ENCODE data around the gene KIF26B.

Gene KIF26B

DNA sequence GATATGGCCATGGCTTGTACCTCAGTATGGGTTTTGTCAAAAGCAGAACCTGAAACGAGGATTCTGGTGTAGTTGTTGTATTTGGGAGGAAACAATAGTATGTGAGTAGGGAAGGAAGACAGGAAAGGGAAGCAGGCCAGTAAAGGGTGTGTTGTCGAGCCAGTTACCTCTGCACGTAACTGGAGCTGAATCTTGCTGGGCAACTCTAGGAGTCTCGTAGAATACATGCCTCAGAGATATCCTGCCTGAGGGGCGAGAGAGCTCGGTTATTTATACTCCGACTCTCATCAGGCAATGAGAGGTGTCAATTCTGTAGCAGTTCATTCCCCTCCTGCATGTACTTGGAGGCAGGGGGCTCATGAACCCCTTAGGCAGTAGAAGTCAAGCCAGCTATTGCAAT, 45.9 kb upstream of the KIF26B start:
- ATAC-seq: no peak
- no peak for TF ChIP-seq ISL1 (CRISPR knock-in tag; IDR thresholded peaks at IDR 0.05)

DNA sequence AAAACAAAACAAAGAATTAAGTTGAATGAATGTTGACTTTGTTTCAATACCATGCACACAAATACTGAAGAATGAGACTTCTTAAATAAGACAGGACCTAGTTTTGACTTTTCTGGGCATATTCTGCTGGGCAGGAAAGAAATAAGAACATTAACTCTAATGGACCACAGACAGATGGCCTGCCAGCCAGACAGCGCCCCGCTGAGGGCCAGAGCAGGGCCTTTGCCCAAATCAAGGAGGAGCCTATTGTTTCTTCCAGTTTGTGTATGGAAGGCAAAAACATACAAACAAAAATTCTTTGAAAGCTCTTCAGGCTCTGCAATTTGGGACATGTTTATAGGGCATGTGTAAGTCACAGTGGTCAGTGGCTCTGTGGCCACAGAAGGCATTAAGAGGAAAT, 44.4 kb upstream of the KIF26B start:
- ATAC-seq: no peak
- TF ChIP-seq GLIS3 (CRISPR knock-in tag; IDR thresholded peaks at IDR 0.05): no peak
- TF ChIP-seq ESRRG (CRISPR knock-in tag; IDR thresholded peaks at IDR 0.05): no peak
- no peak for TF ChIP-seq TCF4 (CRISPR knock-in tag; IDR thresholded peaks at IDR 0.05; ENCODE audit: borderline replicate concordance)
- TF ChIP-seq SNAI2 (CRISPR knock-in tag; IDR thresholded peaks at IDR 0.05): no peak
- no peak for TF ChIP-seq ZNF70 (CRISPR knock-in tag; IDR thresholded peaks at IDR 0.05)
- TF ChIP-seq, protein P1, sequence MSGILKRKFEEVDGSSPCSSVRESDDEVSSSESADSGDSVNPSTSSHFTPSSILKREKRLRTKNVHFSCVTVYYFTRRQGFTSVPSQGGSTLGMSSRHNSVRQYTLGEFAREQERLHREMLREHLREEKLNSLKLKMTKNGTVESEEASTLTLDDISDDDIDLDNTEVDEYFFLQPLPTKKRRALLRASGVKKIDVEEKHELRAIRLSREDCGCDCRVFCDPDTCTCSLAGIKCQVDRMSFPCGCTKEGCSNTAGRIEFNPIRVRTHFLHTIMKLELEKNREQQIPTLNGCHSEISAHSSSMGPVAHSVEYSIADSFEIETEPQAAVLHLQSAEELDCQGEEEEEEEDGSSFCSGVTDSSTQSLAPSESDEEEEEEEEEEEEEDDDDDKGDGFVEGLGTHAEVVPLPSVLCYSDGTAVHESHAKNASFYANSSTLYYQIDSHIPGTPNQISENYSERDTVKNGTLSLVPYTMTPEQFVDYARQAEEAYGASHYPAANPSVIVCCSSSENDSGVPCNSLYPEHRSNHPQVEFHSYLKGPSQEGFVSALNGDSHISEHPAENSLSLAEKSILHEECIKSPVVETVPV (CRISPR knock-in tag; IDR thresholded peaks at IDR 0.05): no peak
- TF ChIP-seq, protein P2, sequence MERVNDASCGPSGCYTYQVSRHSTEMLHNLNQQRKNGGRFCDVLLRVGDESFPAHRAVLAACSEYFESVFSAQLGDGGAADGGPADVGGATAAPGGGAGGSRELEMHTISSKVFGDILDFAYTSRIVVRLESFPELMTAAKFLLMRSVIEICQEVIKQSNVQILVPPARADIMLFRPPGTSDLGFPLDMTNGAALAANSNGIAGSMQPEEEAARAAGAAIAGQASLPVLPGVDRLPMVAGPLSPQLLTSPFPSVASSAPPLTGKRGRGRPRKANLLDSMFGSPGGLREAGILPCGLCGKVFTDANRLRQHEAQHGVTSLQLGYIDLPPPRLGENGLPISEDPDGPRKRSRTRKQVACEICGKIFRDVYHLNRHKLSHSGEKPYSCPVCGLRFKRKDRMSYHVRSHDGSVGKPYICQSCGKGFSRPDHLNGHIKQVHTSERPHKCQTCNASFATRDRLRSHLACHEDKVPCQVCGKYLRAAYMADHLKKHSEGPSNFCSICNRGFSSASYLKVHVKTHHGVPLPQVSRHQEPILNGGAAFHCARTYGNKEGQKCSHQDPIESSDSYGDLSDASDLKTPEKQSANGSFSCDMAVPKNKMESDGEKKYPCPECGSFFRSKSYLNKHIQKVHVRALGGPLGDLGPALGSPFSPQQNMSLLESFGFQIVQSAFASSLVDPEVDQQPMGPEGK (CRISPR knock-in tag; IDR thresholded peaks at IDR 0.05; ENCODE audit: borderline replicate concordance): no peak
- TF ChIP-seq TOX (CRISPR knock-in tag; IDR thresholded peaks at IDR 0.05; ENCODE audit: borderline replicate concordance): no peak
- no peak for TF ChIP-seq PPARA (CRISPR knock-in tag; IDR thresholded peaks at IDR 0.05; ENCODE audit: borderline replicate concordance)
- no peak for TF ChIP-seq BACH2 (CRISPR knock-in tag; IDR thresholded peaks at IDR 0.05; ENCODE audit: borderline replicate concordance)
- TF ChIP-seq ISL1 (CRISPR knock-in tag; IDR thresholded peaks at IDR 0.05): no peak
- TF ChIP-seq RARB (CRISPR knock-in tag; IDR thresholded peaks at IDR 0.05): no peak
- TF ChIP-seq, protein P3, sequence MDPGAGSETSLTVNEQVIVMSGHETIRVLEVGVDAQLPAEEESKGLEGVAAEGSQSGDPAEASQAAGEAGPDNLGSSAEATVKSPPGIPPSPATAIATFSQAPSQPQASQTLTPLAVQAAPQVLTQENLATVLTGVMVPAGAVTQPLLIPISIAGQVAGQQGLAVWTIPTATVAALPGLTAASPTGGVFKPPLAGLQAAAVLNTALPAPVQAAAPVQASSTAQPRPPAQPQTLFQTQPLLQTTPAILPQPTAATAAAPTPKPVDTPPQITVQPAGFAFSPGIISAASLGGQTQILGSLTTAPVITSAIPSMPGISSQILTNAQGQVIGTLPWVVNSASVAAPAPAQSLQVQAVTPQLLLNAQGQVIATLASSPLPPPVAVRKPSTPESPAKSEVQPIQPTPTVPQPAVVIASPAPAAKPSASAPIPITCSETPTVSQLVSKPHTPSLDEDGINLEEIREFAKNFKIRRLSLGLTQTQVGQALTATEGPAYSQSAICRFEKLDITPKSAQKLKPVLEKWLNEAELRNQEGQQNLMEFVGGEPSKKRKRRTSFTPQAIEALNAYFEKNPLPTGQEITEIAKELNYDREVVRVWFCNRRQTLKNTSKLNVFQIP (CRISPR knock-in tag; IDR thresholded peaks at IDR 0.05; ENCODE audit: borderline replicate concordance, low read depth): no peak

DNA sequence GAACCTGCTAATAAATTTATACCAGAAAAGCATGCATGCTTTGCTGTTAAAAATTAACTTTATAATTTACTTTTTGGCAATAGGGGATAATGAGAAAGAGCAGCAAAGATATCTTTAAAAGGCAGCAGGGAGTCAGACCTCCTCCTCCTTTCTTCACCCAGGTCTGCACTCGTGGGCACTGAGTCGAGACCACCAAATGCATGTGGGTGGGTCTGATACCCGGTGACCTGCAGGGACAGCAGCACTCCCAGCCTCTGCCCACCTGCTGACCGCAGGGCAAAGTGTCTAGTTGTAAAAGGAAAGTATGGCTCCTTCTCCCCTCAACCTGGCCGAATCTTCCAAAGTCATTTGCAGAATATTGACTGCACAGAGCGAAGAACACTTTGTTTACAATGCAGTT, 43.7 kb upstream of the KIF26B start:
- no peak for ATAC-seq
- no peak for TF ChIP-seq ZC3H10 (CRISPR knock-in tag; IDR thresholded peaks at IDR 0.05)
- TF ChIP-seq TOX (CRISPR knock-in tag; IDR thresholded peaks at IDR 0.05; ENCODE audit: borderline replicate concordance): no peak
- TF ChIP-seq TCF4 (CRISPR knock-in tag; IDR thresholded peaks at IDR 0.05; ENCODE audit: borderline replicate concordance): no peak
- TF ChIP-seq, protein P2 (CRISPR knock-in tag; IDR thresholded peaks at IDR 0.05; ENCODE audit: borderline replicate concordance): no peak
- no peak for TF ChIP-seq ZFP3 (CRISPR knock-in tag; IDR thresholded peaks at IDR 0.05)
- no peak for TF ChIP-seq RARB (CRISPR knock-in tag; IDR thresholded peaks at IDR 0.05)
- no peak for TF ChIP-seq GLIS3 (CRISPR knock-in tag; IDR thresholded peaks at IDR 0.05)
- TF ChIP-seq, protein P4, sequence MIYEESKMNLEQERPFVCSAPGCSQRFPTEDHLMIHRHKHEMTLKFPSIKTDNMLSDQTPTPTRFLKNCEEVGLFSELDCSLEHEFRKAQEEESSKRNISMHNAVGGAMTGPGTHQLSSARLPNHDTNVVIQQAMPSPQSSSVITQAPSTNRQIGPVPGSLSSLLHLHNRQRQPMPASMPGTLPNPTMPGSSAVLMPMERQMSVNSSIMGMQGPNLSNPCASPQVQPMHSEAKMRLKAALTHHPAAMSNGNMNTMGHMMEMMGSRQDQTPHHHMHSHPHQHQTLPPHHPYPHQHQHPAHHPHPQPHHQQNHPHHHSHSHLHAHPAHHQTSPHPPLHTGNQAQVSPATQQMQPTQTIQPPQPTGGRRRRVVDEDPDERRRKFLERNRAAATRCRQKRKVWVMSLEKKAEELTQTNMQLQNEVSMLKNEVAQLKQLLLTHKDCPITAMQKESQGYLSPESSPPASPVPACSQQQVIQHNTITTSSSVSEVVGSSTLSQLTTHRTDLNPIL (CRISPR knock-in tag; IDR thresholded peaks at IDR 0.05; ENCODE audit: low read depth): no peak
- TF ChIP-seq PPARA (CRISPR knock-in tag; IDR thresholded peaks at IDR 0.05; ENCODE audit: borderline replicate concordance): no peak
- no peak for TF ChIP-seq ZNF8 (CRISPR knock-in tag; IDR thresholded peaks at IDR 0.05)
- TF ChIP-seq, protein P3 (CRISPR knock-in tag; IDR thresholded peaks at IDR 0.05; ENCODE audit: borderline replicate concordance, low read depth): no peak
- TF ChIP-seq ZFP30 (CRISPR knock-in tag; IDR thresholded peaks at IDR 0.05): no peak
- TF ChIP-seq ESRRG (CRISPR knock-in tag; IDR thresholded peaks at IDR 0.05): no peak
- TF ChIP-seq ZNF565 (CRISPR knock-in tag; conservative IDR thresholded peaks at IDR 0.05; ENCODE audit: low read depth): no peak
- TF ChIP-seq, protein P1 (CRISPR knock-in tag; IDR thresholded peaks at IDR 0.05): no peak

Data from SK-N-SH treated with all-trans-retinoic acid at 6 μM for 48 hours (cell line).